Naive thymus-derived CD4-positive, alpha-beta T cell (primary cell): ENCODE results near the gene YWHAH. TPM values are rescaled to one million over a fixed set of nuclear protein-coding genes. Genes with fewer than 3 reads are reported as not detected.

ENCODE experiments used
- ATAC-seq: fragments of 150-1000 bp; cut with Tn5 transposase; 2 replicates; pipeline ENCODE4 v1.10.0; 2021; ENCODE audit warnings: mild to moderate bottlenecking, moderate library complexity
- CTCF ChIA-PET: fragments of 350-600 bp; sonication (Branson Sonifier 250); formaldehyde crosslinking; loops from one replicate; lab custom pipeline; 2021; ENCODE audit warnings: antibody characterized with exemption; lab: Charles Lee
- POLR2A ChIA-PET: fragments of 350-600 bp; sonication (Branson Sonifier 250); formaldehyde crosslinking; loops from one replicate; lab custom pipeline; 2021; ENCODE audit warnings: antibody characterized with exemption, inconsistent platforms; lab: Charles Lee
- DNase-seq, 9 donors: peaks; one replicate each; pipeline versions ENCODE4 v3.0.0 to v3.0.0-alpha.2; 2020 to 2022; ENCODE audit warnings: mixed read lengths in 1 of 9
- H3K27ac ChIP-seq: one replicate; pipeline ENCODE4 v1.7.0; 2013; ENCODE audit warnings: mild to moderate bottlenecking, low read depth, low read length, moderate library complexity
- H3K27me3 ChIP-seq, 2 donors: one replicate each; pipeline ENCODE4 v1.7.0; 2013; ENCODE audit warnings: low read length in 2 of 2, mild to moderate bottlenecking in 2 of 2, moderate library complexity in 2 of 2; ENCODE audit not compliant: control insufficient read depth in 2 of 2, insufficient read depth in 2 of 2
- H3K36me3 ChIP-seq, 3 experiments: 1 replicate in 2 of 3; 2 replicates in 1 of 3; pipeline ENCODE4 v1.7.0; 2013; ENCODE audit warnings: low read length in 3 of 3, mild to moderate bottlenecking in 3 of 3, moderate library complexity in 1 of 3; ENCODE audit not compliant: insufficient read depth in 3 of 3, control insufficient read depth in 2 of 3
- H3K4me1 ChIP-seq, 2 donors: one replicate each; pipeline ENCODE4 v1.7.0; 2013; ENCODE audit warnings: low read length in 2 of 2, mild to moderate bottlenecking in 2 of 2, moderate library complexity in 1 of 2; ENCODE audit not compliant: control insufficient read depth in 2 of 2, insufficient read depth in 2 of 2
- H3K4me3 ChIP-seq: 2 replicates; pipeline ENCODE4 v1.7.0; 2013; ENCODE audit warnings: mild to moderate bottlenecking, low read length
- H3K9me3 ChIP-seq, 3 experiments: 1 replicate in 2 of 3; 2 replicates in 1 of 3; pipeline ENCODE4 v1.7.0; 2013; ENCODE audit warnings: low read length in 3 of 3; ENCODE audit not compliant: control insufficient read depth in 2 of 3
- H3K27ac Mint-ChIP-seq, 9 donors: one replicate each; pipeline ENCODE4 v1.8.0; 2020 to 2022; ENCODE audit warnings: mixed read lengths in 9 of 9, mild to moderate bottlenecking in 8 of 9, moderate library complexity in 5 of 9, inconsistent platforms in 2 of 9
- H3K27me3 Mint-ChIP-seq, 5 donors: one replicate each; pipeline ENCODE4 v1.8.0; 2021 to 2022; ENCODE audit warnings: mixed read lengths in 5 of 5, mild to moderate bottlenecking in 1 of 5
- H3K36me3 Mint-ChIP-seq, 5 donors: one replicate each; pipeline ENCODE4 v1.8.0; 2020 to 2022; ENCODE audit warnings: mixed read lengths in 5 of 5, mild to moderate bottlenecking in 3 of 5, inconsistent platforms in 1 of 5
- H3K4me1 Mint-ChIP-seq, 7 donors: one replicate each; pipeline ENCODE4 v1.8.0; 2020 to 2022; ENCODE audit warnings: mixed read lengths in 7 of 7, mild to moderate bottlenecking in 3 of 7, inconsistent platforms in 1 of 7
- H3K4me3 Mint-ChIP-seq, 10 donors: one replicate each; pipeline ENCODE4 v1.8.0; 2020 to 2022; ENCODE audit warnings: mild to moderate bottlenecking in 10 of 10, mixed read lengths in 10 of 10, moderate library complexity in 6 of 10, inconsistent platforms in 2 of 10
- H3K9me3 Mint-ChIP-seq, 11 donors: one replicate each; pipeline ENCODE4 v1.8.0; 2020 to 2022; ENCODE audit warnings: mixed read lengths in 11 of 11, mild to moderate bottlenecking in 4 of 11, inconsistent platforms in 1 of 11, moderate library complexity in 1 of 11
- intact Hi-C, 2 donors: fragments of 100-400 bp; cut with micrococcal nuclease; formaldehyde crosslinking; loops; one replicate each; pipeline ENCODE4 v1.15.1; 2023
- polyA plus RNA-seq, 2 donors: library from polyadenylated mRNA; unstranded; fragments of 300-500 nt; fragmentation: Illumina TruSeq; gene quantifications; one replicate each; pipeline ENCODE4 v1.2.3, GENCODE V29; 2021
- total RNA-seq, 6 experiments: library from RNA in 5 of 6; stranded (reverse) in 5 of 6; gene quantifications; 1 replicate in 5 of 6; 2 replicates in 1 of 6; pipeline ENCODE4 v1.2.3 and lab custom pipeline; 2021 to 2026

The YWHAH gene
- total RNA-seq (100 to 1,000 TPM in 1 of 5 experiments, 10 to 100 TPM in 4; 11.7 to 130 (median 17.1) TPM), polyA plus RNA-seq (10 to 100 TPM; 11.7 to 22.4 TPM), total RNA-seq (lab: John Stamatoyannopoulos, UW) (29.5 reads per million, percentile 59 among the genes with 10 or more reads in this experiment)

DNA sequence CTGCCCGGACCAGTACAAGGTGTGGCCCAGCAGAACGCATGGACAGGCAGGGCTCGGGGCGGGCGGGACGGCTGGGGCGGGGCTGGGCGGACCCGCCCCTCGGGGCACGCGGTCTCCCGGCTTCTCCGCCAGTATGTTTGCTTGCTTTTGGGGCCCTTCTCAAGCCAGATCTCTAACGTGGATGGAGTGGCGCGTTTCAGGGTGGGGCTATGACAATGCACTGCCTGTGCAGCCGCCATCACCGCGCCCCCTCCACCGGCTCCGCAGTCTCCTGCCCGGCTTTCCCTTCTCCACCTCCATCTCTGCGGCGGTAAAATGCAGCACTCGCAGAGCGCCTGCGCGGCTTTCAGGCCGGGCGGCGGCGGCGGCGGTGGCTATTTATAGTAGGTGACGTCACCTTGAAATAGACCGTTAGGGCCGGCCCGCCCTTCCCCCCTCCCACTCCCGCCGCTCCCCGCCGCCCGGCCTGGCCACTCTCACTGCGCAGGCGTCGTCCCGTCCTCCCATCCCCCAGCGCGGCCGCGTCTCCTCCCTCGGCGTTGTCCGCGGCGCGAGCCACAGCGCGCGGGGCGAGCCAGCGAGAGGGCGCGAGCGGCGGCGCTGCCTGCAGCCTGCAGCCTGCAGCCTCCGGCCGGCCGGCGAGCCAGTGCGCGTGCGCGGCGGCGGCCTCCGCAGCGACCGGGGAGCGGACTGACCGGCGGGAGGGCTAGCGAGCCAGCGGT, at the start of gene YWHAH:
TSS of gene YWHAH (plus strand) at position 558 of the 722 bp plus-strand sequence. CDS start 199 bp downstream, outside the sequence.
- H3K4me3 ChIP-seq, result peak within 1 kb of the TSS; percentile 87
- peak; percentile 69 to 96 (median 79) for DNase-seq
- Mint-ChIP-seq H3K27ac (peak within 1 kb of the TSS in 8 of 9 donors; percentile 74 to 95 (median 85)), H3K4me1 (peaks cover 7 to 30% (median 14%) of the 10 kb centered on the region in 7 donors), H3K27me3 (no peaks in the 10 kb centered on the region), H3K9me3 (no peaks in the 10 kb centered on the region), H3K4me3 (peak within 1 kb of the TSS in 6 of 10 donors; percentile 89 to 94 (median 92)), H3K36me3 (peaks cover 0 to 10% (median 0%) of the 10 kb centered on the region in 5 donors)
- ATAC-seq, result peak; percentile 82
- H3K27ac ChIP-seq, result peak within 1 kb of the TSS; percentile 76
- no peaks in the 10 kb centered on the region for H3K36me3 ChIP-seq
- H3K9me3 ChIP-seq, result no peaks in the 10 kb centered on the region
- POLR2A ChIA-PET, result interaction anchor here (2.1 kb wide), 1 partner anchor 282 kb away, joined by 14 read pairs; the partner anchor contains the start of gene PISD
- CTCF ChIA-PET, result no interaction called here
- intact Hi-C loops, result loop anchor here (1.0 to 10.0 kb wide), 6 partner anchors 26 to 545 kb away; partner anchors contain the start of genes SFI1 (in 2 of the 2), DRG1 (in 1 of the 2) and PISD (in 1 of the 2)
- H3K4me1 ChIP-seq, result peaks cover 18 to 21% of the 10 kb centered on the region in 2 donors
- no peaks in the 10 kb centered on the region for H3K27me3 ChIP-seq

DNA sequence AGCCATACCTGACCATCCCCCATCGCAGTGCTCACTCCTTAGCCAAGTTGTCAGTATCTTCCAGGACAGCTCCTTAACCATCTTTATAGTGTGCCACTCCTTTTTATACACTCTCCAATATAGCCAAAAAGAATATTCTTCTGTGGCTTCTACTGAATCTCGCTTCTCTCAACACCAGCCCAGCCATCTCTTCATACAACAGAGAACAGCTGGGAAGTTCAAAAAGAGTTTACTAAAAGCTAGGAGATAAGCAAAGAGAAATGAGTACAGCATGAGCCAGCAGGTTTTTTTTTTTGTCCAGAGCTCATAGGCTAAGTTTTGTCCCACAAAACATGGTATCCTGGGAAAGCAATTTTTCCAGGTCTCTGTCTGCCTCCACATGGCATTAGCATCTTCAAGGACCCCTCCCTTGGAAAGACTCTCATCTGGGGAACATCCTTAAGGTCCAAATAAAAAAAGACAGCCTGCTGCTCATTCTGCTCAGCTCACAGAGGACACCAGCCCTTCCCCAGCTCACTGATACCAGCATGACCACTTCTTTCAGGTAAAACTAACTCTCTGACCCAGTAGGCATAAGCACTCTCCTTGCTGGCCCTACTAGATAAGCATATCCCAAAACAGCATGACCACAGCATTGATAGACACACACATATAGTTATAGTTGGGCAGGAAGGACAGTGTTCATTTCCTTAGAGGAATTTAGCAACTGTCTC, 48.8 kb upstream of the YWHAH start:
- intact Hi-C loops, result no loop called here
- Histone ChIP-seq H3K4me1 (no peaks in the 10 kb centered on the region), H3K36me3 (peaks cover 0 to 41% (median 7%) of the 10 kb centered on the region in 3 experiments), H3K4me3 (no peak overlapping the region), H3K27me3 (no peaks in the 10 kb centered on the region), H3K27ac (no peak overlapping the region), H3K9me3 (no peaks in the 10 kb centered on the region)
- Mint-ChIP-seq H3K4me3 (no peak overlapping the region), H3K9me3 (no peaks in the 10 kb centered on the region), H3K4me1 (peaks cover 0 to 4% (median 0%) of the 10 kb centered on the region in 7 donors), H3K36me3 (peaks cover 4 to 35% (median 13%) of the 10 kb centered on the region in 5 donors), H3K27me3 (no peaks in the 10 kb centered on the region), H3K27ac (peak overlapping the region in 2 of 9 donors; percentile 43 to 56)
- ChIA-PET POLR2A (no interaction called here), CTCF (no interaction called here)
- no peak for DNase-seq
- ATAC-seq, result no peak

DNA sequence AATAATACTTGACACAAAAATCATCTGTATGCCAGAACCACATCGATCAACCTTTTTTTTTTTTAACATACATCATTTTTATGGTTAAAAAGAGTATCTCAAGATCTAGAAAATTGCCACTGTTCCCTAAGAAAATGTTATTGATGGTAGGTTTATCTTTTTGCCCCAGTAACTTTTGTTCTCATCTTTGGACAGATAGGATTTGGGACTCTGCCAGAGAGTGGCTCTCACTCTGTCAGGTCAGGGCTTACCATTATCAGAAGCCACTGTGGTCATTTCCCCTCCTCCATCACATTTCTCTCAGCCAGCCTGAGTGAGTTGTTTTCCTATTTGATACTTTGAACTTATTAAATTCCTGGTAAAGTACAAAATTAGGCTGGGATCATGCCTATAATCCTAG, 47.9 kb upstream of the YWHAH start:
- no peaks in the 10 kb centered on the region for H3K9me3 Mint-ChIP-seq
- H3K4me3 Mint-ChIP-seq, result no peak overlapping the region
- Histone ChIP-seq H3K4me1 (no peaks in the 10 kb centered on the region), H3K27ac (no peak overlapping the region), H3K36me3 (peaks cover 0 to 39% (median 7%) of the 10 kb centered on the region in 3 experiments), H3K4me3 (no peak overlapping the region), H3K27me3 (no peaks in the 10 kb centered on the region), H3K9me3 (no peaks in the 10 kb centered on the region)
- DNase-seq (no peak), ATAC-seq (no peak)
- no peaks in the 10 kb centered on the region for H3K27me3 Mint-ChIP-seq
- peaks cover 4 to 34% (median 10%) of the 10 kb centered on the region in 5 donors for H3K36me3 Mint-ChIP-seq
- POLR2A ChIA-PET, result no interaction called here
- intact Hi-C loops, result no loop called here
- H3K27ac Mint-ChIP-seq, result no peak overlapping the region
- peaks cover 0 to 2% (median 0%) of the 10 kb centered on the region in 7 donors for H3K4me1 Mint-ChIP-seq
- CTCF ChIA-PET, result no interaction called here

DNA sequence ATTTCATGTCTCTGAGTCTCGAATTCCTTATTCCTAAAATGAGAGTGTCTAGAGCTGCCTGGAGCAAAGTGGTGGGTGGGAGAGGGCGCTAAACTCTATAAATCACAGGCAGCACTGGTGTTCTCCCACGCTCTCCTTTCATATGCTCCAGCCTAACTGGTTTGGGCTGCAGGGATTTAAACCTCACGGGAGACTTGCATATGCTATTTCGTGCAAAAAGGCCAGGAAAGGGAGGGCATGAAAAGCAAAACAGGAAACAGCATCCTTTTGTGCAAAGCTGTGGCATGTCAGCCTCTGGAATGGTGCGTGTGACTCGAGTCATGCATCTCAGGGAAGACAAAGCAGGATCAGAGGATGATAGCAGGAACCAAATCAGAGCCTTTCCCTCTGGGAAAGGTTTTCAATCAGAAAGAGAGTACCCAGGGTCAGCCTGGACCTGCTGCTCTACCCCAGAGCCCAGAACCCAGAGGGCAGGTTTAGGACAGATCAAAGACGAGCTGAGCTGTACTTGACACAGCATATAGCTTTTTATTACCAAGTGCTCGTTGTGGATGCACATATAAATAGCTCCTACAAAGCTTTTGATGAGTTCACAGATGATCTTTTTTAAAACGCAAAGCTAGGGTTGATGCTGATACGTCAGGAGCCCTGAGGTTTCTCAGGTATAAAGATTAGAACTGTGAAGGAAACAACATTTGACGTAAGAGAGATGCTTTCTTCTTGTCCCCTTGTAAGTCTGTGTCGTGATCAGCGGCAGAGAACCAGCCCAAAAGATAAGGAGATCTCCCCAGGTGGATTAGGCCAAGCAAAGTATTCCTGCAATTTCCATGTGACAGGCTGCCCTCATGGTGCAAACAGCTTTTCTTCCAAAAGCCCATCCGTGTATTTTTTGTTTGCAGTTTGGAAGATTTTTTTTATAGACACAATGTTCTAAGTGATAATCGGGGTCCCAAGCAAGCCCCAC, 46.2 kb upstream of the YWHAH start:
- H3K9me3 ChIP-seq, result no peaks in the 10 kb centered on the region
- H3K27ac Mint-ChIP-seq, result no peak overlapping the region
- no peaks in the 10 kb centered on the region for H3K9me3 Mint-ChIP-seq
- no peaks in the 10 kb centered on the region for H3K27me3 Mint-ChIP-seq
- H3K36me3 Mint-ChIP-seq, result peaks cover 2 to 35% (median 10%) of the 10 kb centered on the region in 5 donors
- no peak overlapping the region for H3K4me3 Mint-ChIP-seq
- ATAC-seq (no peak), DNase-seq (no peak)
- no peaks in the 10 kb centered on the region for H3K4me1 ChIP-seq
- ChIA-PET POLR2A (no interaction called here), CTCF (no interaction called here)
- peaks cover 0 to 53% (median 10%) of the 10 kb centered on the region in 3 experiments for H3K36me3 ChIP-seq
- peaks cover 0 to 2% (median 0%) of the 10 kb centered on the region in 7 donors for H3K4me1 Mint-ChIP-seq
- H3K27ac ChIP-seq, result no peak overlapping the region
- no peaks in the 10 kb centered on the region for H3K27me3 ChIP-seq
- no peak overlapping the region for H3K4me3 ChIP-seq
- intact Hi-C loops, result no loop called here

- no peaks in the 10 kb centered on the region for H3K9me3 Mint-ChIP-seq
- H3K27ac ChIP-seq, result no peak overlapping the region
- peaks cover 2 to 39% (median 10%) of the 10 kb centered on the region in 5 donors for H3K36me3 Mint-ChIP-seq
- H3K4me1 ChIP-seq, result no peaks in the 10 kb centered on the region
- no peaks in the 10 kb centered on the region for H3K27me3 ChIP-seq
- ChIA-PET POLR2A (no interaction called here), CTCF (no interaction called here)
- H3K4me3 Mint-ChIP-seq, result no peak overlapping the region
- intact Hi-C loops, result no loop called here
- ATAC-seq (no peak), DNase-seq (no peak)
- no peaks in the 10 kb centered on the region for H3K27me3 Mint-ChIP-seq
- no peak overlapping the region for H3K4me3 ChIP-seq
- H3K27ac Mint-ChIP-seq, result no peak overlapping the region
- peaks cover 0 to 2% (median 0%) of the 10 kb centered on the region in 7 donors for H3K4me1 Mint-ChIP-seq
- peaks cover 0 to 50% (median 10%) of the 10 kb centered on the region in 3 experiments for H3K36me3 ChIP-seq
- H3K9me3 ChIP-seq, result no peaks in the 10 kb centered on the region
Observed at GRCh38 chr22:31898926-31899325, 45.4 kb upstream of the YWHAH start.

GRCh38 chr22:31899669-31900068, 44.7 kb upstream of the YWHAH start:
- H3K27ac Mint-ChIP-seq, result peak overlapping the region in 1 of 9 donors; percentile 21
- no peak for DNase-seq
- H3K27me3 ChIP-seq, result no peaks in the 10 kb centered on the region
- no peaks in the 10 kb centered on the region for H3K4me1 ChIP-seq
- ChIA-PET CTCF (no interaction called here), POLR2A (no interaction called here)
- H3K36me3 Mint-ChIP-seq, result peaks cover 4 to 42% (median 10%) of the 10 kb centered on the region in 5 donors
- H3K4me1 Mint-ChIP-seq, result peaks cover 0 to 2% (median 0%) of the 10 kb centered on the region in 7 donors
- H3K4me3 Mint-ChIP-seq, result no peak overlapping the region
- intact Hi-C loops, result no loop called here
- ATAC-seq, result no peak
- no peak overlapping the region for H3K4me3 ChIP-seq
- no peaks in the 10 kb centered on the region for H3K9me3 ChIP-seq
- peaks cover 0 to 48% (median 10%) of the 10 kb centered on the region in 3 experiments for H3K36me3 ChIP-seq
- H3K9me3 Mint-ChIP-seq, result no peaks in the 10 kb centered on the region
- H3K27me3 Mint-ChIP-seq, result no peaks in the 10 kb centered on the region
- H3K27ac ChIP-seq, result no peak overlapping the region
